HG02571 (cell line): ENCODE data around the gene FKRP.
"Not testable (repeated sequence)": the region's sequence is repeated elsewhere in the genome, so short reads cannot be mapped to it uniquely, and the experiment has no call there.

Source experiments
- ATAC-seq: cut with Tn5 transposase; IDR thresholded peaks from one replicate; pipeline ENCODE4 v1.9.1; 2021; ENCODE audit warnings: mild to moderate bottlenecking, moderate library complexity; ENCODE audit not compliant: unreplicated experiment

FKRP gene

GRCh38 chr19:46745521-46746280, at the start of gene FKRP:
Gene FKRP (plus strand): TSS chr19:46746057. CDS start chr19:46755451, 9,394 bp downstream.
- ATAC-seq, result peak; percentile 42

- no peak for ATAC-seq
Observed at GRCh38 chr19:46696866-46697203, 49.0 kb upstream of the FKRP start.

- no peak for ATAC-seq
Observed at GRCh38 chr19:46697204-46697960, 48.5 kb upstream of the FKRP start.

- ATAC-seq, result no peak
Observed at GRCh38 chr19:46698395-46699321, 47.2 kb upstream of the FKRP start.

- ATAC-seq, result no peak
Observed at GRCh38 chr19:46700704-46701103, 45.2 kb upstream of the FKRP start.

- no peak for ATAC-seq
Observed at GRCh38 chr19:46704379-46705076, 41.3 kb upstream of the FKRP start.

GRCh38 chr19:46710687-46711086, 35.2 kb upstream of the FKRP start:
- ATAC-seq, result no peak

GRCh38 chr19:46712768-46713338, 33.0 kb upstream of the FKRP start:
- not testable (repeated sequence) for ATAC-seq

DNA sequence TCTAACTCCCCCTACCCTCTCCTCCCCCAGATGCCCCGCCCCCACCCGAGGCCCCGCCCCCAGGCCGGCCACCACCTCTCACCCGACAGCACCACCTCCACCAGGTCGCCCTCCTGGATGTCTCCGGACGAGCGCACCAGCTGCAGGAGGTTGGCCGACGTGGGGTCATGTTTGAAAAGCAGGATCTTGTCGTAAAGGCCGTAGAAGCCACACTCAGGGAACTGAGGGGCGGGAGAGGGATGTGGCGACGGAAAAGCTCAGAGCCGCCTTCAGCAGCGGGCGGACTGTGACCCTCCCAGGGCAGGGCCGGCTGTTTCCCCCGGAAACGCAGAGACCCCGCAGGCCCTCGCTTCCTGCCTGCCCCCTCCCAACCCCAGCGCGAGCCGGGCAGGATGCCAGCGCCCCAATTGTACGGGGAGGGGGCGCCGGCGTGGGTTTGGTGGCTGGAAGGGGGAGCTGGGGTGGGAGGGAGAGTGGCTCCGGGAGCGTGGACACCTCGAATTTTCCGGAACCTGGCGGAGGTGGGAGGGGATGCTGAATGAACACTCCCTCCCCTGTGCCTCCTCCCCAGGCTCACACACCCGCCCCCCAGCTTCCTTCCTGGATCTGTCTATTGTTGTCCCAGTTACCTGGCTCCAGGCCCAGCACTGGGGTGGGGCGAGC, 31.9 kb upstream of the FKRP start:
- ATAC-seq, result no peak

DNA sequence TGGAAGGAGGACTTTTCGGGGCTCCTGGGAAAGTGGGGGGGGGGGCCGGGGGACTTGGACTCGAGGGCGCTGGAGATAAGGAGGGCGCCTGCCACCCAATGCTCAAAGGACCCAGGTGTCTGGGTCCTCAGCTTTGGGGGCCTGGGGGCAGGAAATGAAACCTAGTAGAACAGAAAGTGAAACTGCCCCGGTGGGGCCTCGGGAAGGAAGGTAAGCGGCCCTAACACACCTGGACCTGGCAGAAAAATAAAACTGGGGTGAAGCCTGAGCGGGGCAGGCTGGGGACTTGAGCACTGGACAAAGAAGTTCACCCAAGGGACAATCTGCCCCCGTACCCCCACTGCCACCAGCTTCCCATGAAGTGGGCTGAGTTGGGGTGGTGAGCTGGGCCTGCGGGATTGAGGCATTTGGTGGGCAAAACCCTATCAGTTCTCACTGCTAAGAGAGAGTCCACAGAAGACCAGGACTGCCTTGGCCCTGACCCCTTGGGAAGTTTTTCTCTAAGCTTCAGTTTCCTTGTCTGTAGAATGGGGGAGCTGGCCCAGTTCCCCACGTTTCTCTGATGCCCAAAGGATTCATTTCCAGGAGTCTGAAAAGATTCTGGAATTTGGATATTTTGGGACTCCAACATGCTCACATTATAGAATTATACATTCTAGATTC, 31.3 kb upstream of the FKRP start:
- ATAC-seq, result no peak

DNA sequence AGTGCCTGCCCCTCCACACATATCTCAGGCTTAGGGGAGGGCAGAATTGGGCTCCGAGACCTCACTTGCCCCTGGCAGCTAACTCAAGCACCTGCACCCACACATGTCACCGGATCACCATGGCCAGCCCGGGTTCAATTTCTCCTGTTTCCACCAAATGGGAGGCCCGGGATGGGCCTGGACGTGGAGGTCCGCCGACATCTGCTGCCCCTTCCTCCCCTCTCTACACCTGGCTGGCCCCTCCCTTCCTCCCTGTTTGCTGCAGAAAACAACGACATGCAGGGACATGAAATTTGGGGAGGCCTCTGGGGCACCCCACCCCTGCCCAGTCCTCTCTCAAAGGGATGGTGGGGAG, 30.3 kb upstream of the FKRP start:
- ATAC-seq, result no peak

- no peak for ATAC-seq
Observed at GRCh38 chr19:46715975-46716671, 29.7 kb upstream of the FKRP start.

- ATAC-seq, result no peak
Observed at GRCh38 chr19:46716672-46717033, 29.2 kb upstream of the FKRP start.

- peak; percentile 38 for ATAC-seq
Observed at GRCh38 chr19:46717034-46717715, 28.7 kb upstream of the FKRP start, which contains the start of gene PRKD2. Gene PRKD2 (minus strand): TSS chr19:46717114. CDS start chr19:46716370, 744 bp downstream.

DNA sequence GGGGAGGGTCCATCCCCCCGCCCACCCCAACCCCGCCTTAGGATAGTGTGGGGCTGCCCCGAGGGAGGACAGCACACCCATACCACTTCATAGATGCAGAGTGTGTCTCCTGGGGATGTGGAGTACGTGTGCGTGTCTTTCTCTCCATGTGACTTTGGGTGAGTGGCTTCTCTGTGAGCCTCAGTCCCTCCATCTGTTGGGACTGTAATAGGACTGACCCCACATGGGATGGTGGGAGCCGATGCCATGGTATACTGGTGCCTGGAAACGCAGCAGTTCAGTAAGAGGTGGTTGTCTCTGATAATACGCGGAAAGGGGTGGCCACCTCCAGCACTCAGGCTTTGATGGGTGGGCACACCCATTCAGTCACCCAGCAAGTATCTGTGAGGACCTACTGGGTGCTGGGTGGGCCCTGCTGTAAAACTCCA, 28.1 kb upstream of the FKRP start:
- ATAC-seq, result no peak

DNA sequence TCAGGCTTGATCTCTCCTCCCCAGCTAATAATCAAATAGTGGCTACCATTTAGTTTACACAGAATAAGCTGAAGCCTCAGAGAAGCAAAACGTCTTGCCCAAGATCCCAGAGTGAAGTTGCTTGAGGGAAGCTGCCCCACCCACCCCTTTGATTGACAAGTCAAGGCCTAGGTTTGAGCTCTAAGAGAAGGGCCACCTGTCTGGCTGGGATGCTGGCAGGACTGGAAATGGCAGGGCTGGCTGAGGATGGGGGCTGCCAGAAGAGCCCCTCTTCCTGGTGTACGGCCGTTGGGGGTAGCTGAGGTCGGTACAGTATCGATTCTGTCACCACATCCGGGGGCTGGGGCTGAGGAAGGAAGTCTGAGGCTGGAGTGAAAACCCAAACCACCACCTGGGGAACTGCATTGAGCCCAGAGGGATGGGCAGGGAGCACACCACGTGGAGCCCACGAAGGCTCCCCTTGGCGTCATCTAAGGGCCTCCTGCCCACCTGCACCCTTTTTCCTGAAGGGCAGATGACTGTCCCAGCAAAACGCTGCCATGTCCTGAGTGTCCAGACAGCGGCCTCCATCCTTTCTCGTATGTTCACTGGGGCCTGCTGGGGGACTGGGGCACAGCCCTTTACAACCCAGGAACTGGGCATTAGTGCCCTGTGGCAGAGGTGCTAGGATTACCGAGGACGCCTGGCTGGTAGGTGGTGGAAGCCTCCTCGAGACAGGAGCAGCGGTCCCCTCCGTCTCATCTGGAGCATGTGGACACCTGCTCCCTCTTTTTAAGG, 27.5 kb upstream of the FKRP start:
- no peak for ATAC-seq

- no peak for ATAC-seq
Observed at GRCh38 chr19:46718934-46719622, 26.8 kb upstream of the FKRP start.
